HG03135 (cell line): ENCODE data around the gene ERCC1.
A peak's percentile ranks its signal among the peaks of the same experiment; 100 is the strongest.

ENCODE experiments used
- ATAC-seq: cut with Tn5 transposase; IDR thresholded peaks from one replicate; pipeline ENCODE4 v1.9.1; 2021; ENCODE audit warnings: mild to moderate bottlenecking, moderate library complexity; ENCODE audit not compliant: unreplicated experiment

ERCC1 gene

DNA sequence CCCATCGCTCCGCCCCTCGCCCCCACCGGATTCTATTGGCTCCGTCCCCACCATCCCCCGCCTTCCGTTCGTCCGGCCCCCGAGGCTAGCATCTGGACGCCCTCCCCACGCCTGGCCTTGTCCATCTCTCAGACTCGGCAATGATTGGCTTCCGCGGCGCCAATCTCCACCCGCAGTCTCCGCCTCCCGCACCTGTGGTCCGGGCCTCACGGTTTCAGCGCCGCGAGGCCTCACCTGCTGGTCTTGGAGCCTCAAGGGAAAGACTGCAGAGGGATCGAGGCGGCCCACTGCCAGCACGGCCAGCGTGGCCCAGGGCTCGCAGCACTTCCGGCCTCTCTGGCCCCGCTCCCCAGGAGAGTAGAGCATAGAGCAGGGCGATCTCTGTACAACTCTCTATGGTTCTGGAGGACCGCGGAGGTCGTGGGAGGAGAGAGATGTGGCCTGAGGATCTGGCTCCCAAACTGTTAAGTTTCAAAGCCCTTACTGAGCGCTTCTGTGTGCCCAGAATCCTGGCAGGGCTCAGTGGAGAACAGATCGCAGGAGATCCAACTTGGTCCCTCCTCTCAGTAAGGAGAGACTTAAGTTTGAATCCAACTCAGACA lies at the start of gene ERCC1:
Gene ERCC1, minus strand, starts transcription at position 329 of the 602 bp plus-strand sequence. CDS start 543 bp downstream, outside the sequence.
- ATAC-seq = peak; percentile 58

DNA sequence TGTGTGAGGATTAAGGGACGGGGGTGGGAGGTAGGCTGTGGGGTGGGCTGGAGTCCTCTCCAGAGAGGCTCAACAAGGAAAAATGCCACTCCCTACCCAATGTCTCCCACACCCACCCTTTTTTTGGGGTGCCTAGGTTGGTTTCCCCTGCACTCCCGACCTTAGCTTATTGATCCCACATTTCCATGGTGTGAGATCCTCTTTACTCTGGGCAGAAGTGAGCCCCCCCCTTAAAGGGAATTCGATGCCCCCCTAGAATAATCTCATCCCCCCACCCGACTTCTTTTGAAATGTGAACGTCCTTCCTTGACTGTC lies 49.6 kb upstream of the ERCC1 start:
- no peak for ATAC-seq

DNA sequence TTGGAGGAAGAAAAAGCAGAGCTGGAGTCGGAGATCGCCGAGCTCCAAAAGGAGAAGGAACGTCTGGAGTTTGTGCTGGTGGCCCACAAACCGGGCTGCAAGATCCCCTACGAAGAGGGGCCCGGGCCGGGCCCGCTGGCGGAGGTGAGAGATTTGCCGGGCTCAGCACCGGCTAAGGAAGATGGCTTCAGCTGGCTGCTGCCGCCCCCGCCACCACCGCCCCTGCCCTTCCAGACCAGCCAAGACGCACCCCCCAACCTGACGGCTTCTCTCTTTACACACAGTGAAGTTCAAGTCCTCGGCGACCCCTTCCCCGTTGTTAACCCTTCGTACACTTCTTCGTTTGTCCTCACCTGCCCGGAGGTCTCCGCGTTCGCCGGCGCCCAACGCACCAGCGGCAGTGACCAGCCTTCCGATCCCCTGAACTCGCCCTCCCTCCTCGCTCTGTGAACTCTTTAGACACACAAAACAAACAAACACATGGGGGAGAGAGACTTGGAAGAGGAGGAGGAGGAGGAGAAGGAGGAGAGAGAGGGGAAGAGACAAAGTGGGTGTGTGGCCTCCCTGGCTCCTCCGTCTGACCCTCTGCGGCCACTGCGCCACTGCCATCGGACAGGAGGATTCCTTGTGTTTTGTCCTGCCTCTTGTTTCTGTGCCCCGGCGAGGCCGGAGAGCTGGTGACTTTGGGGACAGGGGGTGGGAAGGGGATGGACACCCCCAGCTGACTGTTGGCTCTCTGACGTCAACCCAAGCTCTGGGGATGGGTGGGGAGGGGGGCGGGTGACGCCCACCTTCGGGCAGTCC lies 49.0 kb upstream of the ERCC1 start:
- no peak for ATAC-seq

DNA sequence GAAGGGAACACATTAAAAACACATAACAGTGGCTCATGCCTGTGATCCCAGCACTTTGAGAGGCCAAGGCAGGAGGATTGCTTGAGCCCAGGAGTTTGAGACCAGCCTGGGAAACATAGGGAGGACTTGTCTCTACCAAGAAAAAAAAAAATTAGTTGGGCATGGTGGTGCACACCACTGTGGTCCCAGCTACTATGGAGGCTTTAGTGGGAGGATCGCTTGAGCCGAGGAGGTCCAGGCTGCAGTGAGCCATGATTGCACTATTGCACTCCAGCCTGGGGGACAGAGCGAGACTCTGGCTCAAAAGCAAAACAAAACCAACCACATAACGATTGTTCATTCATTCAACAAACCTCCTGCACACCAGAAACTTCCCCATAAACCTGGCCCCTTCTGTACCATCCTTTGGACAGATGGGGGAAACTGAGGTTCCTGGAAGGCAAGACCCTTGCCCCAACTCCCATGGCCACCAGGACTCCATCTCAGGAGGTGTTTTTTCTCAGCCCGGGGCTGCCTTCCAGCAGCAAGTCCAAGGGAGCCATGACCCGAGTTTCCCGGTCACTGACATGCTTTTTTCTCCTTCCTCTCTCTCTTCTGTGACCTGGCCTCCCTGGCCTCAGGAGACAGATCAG lies 48.3 kb upstream of the ERCC1 start:
- ATAC-seq = no peak

DNA sequence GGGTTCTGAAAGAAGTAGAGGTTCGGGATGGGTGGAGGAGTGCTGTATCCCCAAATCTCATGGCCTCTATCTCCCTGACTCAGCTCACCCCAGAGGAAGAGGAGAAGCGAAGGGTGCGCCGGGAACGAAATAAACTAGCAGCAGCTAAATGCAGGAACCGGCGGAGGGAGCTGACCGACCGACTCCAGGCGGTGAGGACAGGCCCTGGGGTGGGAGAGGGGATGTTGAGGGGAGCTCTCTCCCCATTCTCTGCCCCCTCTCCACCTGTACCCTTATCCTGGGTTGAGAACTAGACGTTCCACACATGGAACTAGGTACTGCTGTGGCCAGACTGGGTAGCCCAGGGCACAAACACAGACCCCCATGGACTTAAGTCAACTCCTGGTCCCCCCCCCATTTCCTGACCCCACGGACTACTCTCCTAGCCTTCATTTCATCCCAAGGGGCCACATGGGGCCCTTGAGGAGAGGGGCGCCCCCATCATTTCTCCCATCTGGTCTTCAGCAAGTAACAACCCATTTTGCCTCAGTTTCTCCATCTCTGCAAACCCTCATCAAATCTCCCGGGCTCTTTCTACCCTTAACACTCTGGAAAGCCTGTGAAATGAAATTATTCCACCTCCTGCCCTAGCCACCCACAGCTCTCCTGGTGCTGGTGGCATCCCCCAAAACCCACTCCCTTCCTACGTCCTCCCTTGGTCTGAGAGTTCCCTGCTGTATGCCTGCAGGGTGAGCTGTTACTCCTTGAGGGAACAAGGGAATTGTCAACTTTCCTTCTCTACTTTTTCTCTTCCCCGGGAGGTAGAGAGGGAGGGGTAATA lies 47.6 kb upstream of the ERCC1 start:
- no peak for ATAC-seq

DNA sequence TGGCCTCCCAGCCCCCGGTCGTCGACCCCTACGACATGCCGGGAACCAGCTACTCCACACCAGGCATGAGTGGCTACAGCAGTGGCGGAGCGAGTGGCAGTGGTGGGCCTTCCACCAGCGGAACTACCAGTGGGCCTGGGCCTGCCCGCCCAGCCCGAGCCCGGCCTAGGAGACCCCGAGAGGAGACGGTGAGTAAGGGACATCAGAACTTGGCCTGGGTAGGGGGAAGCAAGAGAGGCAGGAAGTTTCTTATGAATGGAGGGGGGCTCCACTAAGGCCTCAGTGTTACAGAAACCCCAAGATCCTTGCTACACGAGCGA lies 47.0 kb upstream of the ERCC1 start:
- ATAC-seq = no peak

DNA sequence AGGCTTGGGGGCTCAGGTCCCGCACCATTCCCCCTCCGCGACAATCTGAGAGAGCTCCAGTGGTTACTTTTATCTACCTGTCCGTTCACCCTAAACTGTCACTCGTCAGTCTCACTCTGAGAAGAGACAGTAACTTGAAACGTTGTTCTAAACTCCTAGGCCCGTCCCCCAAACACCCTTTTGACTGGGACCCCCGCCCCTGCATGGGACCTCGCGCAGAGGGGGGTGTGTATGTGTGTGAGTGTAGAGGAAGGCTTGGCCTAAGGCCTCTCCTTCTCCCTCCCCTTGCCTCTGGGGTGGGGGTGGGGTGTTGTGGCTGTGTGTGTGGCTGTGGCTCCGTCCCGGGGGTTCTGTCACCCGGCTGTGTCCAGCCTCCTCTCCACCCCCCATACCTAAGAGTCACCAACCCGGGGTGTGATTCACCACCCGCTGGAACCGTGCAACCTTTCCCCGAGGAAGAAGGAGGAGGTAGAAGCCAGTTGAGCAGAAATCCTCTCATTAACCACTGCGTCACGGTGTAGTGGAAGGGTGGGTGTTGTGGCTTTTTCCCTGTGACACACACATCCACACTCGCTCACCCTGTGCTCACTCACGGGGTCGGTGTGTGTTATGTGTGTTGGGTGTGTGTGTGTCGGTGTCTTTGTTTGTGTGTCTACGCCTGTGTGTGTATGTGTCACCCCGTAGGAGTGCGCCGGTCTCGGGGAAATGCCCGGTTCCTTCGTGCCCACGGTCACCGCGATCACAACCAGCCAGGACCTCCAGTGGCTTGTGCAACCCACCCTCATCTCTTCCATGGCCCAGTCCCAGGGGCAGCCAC lies 46.4 kb upstream of the ERCC1 start:
- no peak for ATAC-seq

DNA sequence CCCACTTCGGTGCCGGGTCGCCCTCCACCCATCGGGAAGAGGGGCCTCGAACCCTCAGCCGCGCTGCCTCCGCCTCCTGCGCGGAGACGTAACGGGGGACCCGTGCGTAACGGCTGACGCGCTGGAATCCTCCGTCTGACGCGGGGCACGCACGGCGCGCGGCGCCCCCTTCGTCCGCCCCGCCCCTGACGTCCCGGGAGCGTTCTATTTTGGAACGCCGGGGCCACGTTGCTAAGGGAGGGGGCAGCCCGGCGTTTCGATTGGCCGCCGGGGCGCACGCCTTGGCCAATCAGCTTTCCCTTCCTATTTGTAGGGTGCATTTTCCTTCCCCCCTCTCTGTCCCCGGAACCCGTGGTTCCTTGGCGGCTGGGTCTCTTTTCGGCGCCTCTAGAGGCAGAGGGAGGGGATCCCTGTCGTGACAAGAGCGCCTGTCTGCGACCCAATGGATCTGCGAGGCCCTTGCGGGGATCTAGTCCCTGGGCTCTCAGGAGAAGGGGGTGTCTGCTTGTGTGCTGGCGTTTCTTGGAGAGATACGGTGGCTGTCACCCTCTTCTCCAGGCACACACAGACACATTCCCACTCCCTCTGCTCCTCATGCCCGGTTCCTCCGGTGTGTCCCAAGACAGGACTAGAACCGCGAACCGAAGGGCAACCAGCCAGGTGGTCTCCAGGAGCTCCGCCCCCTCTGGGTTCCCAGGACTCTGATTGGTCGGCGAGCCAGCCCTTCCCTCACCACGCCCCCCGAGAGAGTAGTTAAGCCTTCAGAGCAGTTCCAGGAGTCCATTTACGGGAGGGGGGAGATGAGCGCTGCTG lies 45.6 kb upstream of the ERCC1 start:
- peak; percentile 49 for ATAC-seq

DNA sequence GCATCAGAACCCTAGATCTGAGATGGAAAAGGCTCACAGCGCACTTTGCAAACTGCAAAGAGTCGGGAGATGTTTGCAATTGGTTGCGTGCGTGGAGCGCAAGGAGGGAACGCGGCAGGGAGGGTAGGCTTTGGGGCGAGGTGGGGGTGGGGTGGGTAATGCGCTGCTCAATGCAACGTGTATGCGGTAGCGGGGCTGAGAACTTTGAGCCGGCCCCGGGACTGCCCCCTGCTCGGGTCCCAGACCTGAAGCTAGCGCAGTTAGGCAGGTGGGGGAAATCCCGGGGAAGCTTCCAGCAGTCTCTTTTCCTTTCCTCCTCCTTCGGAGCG lies 45.0 kb upstream of the ERCC1 start:
- peak; percentile 19 for ATAC-seq

DNA sequence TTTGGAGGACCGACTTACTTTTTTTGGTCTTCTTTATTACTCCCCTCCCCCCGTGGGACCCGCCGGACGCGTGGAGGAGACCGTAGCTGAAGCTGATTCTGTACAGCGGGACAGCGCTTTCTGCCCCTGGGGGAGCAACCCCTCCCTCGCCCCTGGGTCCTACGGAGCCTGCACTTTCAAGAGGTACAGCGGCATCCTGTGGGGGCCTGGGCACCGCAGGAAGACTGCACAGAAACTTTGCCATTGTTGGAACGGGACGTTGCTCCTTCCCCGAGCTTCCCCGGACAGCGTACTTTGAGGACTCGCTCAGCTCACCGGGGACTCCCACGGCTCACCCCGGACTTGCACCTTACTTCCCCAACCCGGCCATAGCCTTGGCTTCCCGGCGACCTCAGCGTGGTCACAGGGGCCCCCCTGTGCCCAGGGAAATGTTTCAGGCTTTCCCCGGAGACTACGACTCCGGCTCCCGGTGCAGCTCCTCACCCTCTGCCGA lies 44.5 kb upstream of the ERCC1 start:
- ATAC-seq = no peak

DNA sequence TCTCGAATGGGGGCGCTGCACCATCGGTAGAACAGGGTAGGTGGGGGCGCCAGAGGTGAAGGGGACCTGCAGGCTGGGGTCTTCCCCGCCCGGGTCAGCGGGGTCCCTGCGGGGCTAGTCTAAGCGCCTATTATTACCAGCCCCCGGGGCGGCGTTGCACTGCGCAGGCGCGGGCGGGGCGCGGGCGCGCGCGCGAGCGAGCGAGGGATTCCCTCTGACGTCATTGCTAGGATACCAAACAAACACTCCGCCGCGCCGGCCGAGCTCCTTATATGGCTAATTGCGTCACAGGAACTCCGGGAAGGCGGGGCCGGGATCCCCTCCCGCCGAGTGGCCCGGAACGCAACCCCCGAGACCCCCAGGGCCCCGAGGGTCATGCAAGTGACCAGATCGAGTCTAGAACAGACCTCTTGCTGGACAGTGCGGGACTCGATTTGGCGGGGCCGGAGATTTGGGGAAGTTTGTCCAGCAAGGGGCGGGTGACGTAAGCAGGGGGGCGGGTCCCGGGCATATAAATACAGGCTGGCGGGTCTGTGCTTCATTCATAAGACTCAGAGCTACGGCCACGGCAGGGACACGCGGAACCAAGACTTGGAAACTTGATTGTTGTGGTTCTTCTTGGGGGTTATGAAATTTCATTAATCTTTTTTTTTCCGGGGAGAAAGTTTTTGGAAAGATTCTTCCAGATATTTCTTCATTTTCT lies 43.9 kb upstream of the ERCC1 start, which contains the start of gene FOSB:
Gene FOSB, plus strand, starts transcription at position 541 of the 703 bp plus-strand sequence. CDS start 591 bp downstream, outside the sequence.
- ATAC-seq = peak; percentile 39

DNA sequence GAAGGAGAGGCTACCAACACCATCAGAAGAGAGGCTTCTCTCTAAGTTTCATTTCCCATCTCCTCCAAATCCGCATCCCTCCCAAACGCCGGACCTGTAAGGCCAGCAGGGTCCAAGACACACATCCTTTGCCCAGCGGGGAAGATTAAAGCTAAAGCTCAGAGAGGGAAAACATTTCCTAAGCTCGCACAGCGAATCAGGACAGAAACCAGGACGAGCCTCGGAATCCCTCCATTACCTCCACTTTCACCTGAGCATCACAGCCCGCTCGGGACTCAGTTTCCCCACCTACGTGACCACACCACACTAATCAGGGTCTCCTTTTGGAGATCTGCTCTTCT lies 43.4 kb upstream of the ERCC1 start:
- no peak for ATAC-seq

DNA sequence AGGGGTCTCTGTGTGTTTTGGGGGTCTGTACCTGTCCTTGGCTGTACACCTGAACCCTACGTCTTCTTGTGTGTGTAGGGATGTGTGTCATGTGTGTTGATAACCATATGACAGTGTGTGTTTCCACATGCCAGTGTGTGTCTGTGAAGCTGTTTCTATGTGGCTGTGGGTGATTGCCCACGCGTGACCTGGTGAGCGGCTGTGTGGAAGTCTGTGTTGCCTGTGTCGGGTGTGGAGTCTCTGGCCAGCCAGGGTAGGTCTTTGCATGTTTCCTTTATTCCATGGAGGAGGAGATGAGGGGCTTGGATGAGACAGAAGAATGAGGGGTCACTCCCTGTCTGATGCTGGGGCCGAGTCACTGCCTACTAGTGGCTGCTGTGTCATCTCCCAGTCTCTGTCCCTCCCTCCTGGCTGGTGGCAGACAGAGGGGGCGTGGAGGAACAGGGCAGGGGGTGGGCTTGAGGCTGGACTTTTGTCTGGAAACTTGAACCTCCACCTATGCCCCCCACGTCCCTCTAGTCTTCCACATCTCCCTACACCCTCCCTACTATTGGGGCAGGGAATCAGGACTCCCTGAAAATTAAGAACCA lies 41.2 kb upstream of the ERCC1 start:
- ATAC-seq = no peak

DNA sequence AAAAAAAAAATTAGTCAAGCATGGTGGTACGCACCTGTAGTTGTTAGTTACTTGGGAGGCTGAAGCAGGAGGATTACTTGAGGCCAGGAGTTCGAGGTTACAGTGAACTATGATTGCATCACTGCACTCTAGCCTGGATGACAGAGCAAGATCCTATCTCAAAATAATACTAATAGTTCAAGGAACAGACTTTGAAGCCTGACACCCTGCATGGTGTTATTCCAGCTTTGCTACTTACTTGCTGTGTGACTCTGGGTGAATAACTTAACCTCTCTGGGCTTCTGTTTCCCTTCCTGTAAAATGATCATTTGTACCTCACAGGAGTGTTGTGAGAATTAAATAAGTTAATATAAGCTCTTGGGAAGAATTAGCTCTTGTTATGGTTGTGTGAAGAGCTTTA lies 40.6 kb upstream of the ERCC1 start:
- no peak for ATAC-seq

DNA sequence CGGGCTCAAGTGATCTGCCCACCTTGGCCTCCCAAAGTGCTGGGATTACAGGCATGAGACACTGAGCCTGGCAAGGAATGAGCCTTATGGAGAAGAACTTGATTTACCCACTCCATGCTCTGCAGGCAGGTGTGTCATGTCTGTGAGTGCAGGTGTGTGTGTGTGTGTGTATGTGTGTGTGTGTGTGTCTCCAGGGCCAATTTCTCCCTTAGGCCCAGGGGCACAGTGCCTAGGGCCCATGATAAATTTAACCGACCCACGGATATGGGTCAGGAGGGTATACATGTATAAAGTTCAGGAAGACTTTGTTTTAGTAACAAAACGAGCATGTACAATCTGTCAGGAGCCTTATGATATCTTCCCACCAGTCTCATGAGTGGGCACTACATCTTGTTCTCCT lies 39.5 kb upstream of the ERCC1 start:
- no peak for ATAC-seq

DNA sequence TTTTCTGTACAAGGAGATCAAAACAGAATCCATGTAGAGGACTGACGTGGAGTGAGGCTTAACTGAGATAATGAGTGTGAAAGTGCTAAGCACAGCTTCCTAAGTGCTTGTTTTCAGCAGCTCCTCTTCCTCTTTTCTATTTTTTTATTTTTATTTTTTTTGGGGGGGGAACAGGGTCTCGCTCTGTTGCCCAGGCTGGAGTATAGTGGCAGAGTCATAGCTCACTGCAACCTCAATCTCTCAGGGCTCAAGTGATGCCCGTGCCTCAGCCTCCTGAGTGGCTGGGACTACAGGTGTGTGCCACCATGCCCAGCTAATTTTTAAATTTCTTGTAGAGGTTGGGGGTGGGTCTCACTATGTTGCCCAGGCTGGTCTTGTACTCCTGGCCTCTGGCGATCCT lies 38.5 kb upstream of the ERCC1 start:
- ATAC-seq = no peak

DNA sequence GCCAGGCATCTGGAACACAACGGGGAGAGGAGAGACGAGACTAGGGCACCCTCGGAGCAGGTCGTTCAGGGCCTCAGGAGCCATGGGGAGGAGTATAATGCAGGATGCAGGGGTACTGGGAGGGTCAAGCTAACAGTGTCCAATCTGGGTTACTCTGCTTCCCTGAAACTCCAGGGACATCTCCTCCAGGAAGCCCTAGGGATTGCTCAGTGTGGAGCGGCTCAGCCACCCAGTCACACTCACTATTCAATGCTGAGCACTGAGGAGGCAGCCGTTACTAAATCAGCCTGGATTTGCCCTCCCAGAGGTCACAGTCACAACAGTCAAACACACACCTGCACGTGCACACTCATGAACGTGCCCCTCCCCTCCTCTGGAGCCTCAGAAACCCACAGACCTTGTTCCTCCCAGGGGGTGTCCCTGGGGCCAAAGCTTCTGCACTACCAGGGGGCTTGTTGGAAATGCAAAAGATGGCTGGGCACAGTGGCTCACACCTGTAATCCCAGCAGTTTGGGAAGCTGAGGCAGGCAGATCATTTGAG lies 37.2 kb upstream of the ERCC1 start:
- ATAC-seq = no peak

DNA sequence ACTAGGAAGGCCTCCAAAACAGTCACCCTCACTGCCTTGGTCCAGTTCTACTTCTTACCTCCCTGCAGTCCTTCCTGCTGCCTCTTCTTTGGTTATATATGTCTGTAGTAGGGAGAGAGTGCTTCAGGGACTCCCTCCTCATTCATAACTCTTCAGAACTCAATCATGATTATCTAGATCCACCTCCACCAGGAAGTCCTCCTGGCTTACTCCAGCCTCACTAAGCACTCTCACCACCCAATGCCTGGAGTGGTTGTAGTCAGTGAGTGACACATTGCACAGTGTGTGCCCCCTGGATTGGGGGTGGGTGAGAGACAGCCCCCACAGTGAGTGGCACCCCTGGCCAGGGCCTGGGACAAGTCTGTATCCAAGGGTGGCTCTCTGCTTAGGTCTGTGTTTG lies 34.1 kb upstream of the ERCC1 start:
- ATAC-seq = no peak

DNA sequence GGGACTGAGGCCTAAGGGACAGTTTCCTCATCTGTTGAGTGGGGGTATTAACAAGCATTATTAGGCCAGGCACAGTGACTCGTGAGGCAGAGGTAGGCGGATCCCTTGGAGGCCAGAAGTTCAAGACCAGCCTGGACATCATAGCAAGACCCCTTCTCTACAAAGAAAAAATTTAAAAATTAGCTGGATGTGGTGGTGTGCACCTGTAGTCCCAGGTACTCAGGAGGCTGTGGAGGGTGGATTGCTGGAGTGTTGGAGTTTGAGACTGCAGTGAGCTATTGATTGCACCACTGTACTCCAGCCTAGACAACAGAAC lies 32.7 kb upstream of the ERCC1 start:
- ATAC-seq = no peak
